Measurements from ENCODE around the gene ZNF276.
A peak's percentile ranks its signal among the peaks of the same experiment; 100 is the strongest.
"Not testable (repeated sequence)": the region's sequence is repeated elsewhere in the genome, so short reads cannot be mapped to it uniquely, and the experiment has no call there.

ZNF276 gene

GRCh38 chr16:89738072-89738377 is 16.7 kb downstream of the ZNF276 start:
- DNase-seq, result no peak

- DNase-seq, result no peak
Measured at GRCh38 chr16:89738538-89739317, 17.4 kb downstream of the ZNF276 start.

- no peak for DNase-seq
Measured at GRCh38 chr16:89739383-89739782, 18.0 kb downstream of the ZNF276 start.

- DNase-seq, result no peak
Measured at GRCh38 chr16:89741342-89742014, 20.1 kb downstream of the ZNF276 start.

GRCh38 chr16:89742948-89743347 is 21.6 kb downstream of the ZNF276 start:
- DNase-seq, result no peak

- no peak for DNase-seq
Measured at GRCh38 chr16:89744813-89745212, 23.5 kb downstream of the ZNF276 start.

- no peak for DNase-seq
Measured at GRCh38 chr16:89746043-89746442, 24.7 kb downstream of the ZNF276 start.

GRCh38 chr16:89748076-89748475 is 26.7 kb downstream of the ZNF276 start:
- no peak for DNase-seq

GRCh38 chr16:89748921-89749320 is 27.6 kb downstream of the ZNF276 start:
- DNase-seq, result no peak

- no peak for DNase-seq
Measured at GRCh38 chr16:89749637-89750036, 28.3 kb downstream of the ZNF276 start.

- DNase-seq, result no peak
Measured at GRCh38 chr16:89759746-89760340, 38.5 kb downstream of the ZNF276 start.

GRCh38 chr16:89761304-89761922 is 40.1 kb downstream of the ZNF276 start:
- no peak for DNase-seq

GRCh38 chr16:89764711-89765201 is 43.4 kb downstream of the ZNF276 start:
- DNase-seq, result peak; percentile 28 to 33

- DNase-seq, result no peak
Measured at GRCh38 chr16:89765292-89765830, 44.0 kb downstream of the ZNF276 start.

GRCh38 chr16:89770367-89770766 is 49.0 kb downstream of the ZNF276 start:
- DNase-seq, result no peak

GRCh38 chr16:89775223-89775622 is 53.9 kb downstream of the ZNF276 start:
- no peak for DNase-seq

GRCh38 chr16:89778211-89778610 is 56.9 kb downstream of the ZNF276 start:
- DNase-seq, result not testable (repeated sequence)

- no peak for DNase-seq
Measured at GRCh38 chr16:89779231-89779908, 58.0 kb downstream of the ZNF276 start.

- no peak for DNase-seq
Measured at GRCh38 chr16:89779909-89780305, 58.6 kb downstream of the ZNF276 start.

GRCh38 chr16:89782489-89782888 is 61.2 kb downstream of the ZNF276 start:
- no peak for DNase-seq

GRCh38 chr16:89783952-89784351 is 62.6 kb downstream of the ZNF276 start:
- not testable (repeated sequence) for DNase-seq

- DNase-seq, result no peak
Measured at GRCh38 chr16:89784406-89784805, 63.1 kb downstream of the ZNF276 start.
